GM12891 (cell line): ENCODE data around the gene SORBS1.

Experiments used
- PAX5 ChIP-seq: IDR thresholded peaks from 2 replicates; pipeline ENCODE4 v1.6.1; 2011; ENCODE audit warnings: low read length, moderate library complexity, mild to moderate bottlenecking; ENCODE audit not compliant: insufficient read depth, severe bottlenecking
- POLR2A ChIP-seq: IDR thresholded peaks from 2 replicates; pipeline ENCODE4 v1.6.1; 2011; ENCODE audit warnings: low read depth, low read length, control low read depth
- POLR2AphosphoS5 ChIP-seq: IDR thresholded peaks from 2 replicates; pipeline ENCODE4 v1.6.1; 2011; ENCODE audit warnings: low read depth, low read length, control low read depth

DNA sequence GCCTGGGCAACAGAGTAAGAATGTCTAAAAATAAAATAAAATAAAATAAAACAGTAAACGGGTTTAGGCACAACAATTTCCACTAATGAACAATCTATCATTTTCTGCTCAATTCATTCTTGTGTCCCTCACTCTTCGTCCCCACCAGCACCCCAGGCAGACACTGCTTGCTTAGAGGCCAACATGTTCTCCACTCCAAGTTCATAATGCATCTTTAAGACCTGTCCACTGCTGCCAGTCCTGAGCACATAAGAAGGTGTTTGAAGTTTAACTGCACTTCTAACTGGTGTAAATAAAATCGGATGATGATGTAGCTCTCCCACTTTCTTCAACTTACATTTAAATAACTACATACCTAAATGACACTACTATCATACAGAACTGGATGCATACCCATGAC is 283.6 kb downstream of the SORBS1 start:
- TF ChIP-seq POLR2A, result no peak
- TF ChIP-seq POLR2AphosphoS5, result no peak
- TF ChIP-seq PAX5, result no peak
